H9 (cell line): ENCODE data around the gene CALHM1. TPM values are rescaled to one million over a fixed set of nuclear protein-coding genes. Genes with fewer than 3 reads are reported as not detected.

ENCODE experiments used
- DNase-seq: peaks from one replicate; pipeline ENCODE4 v3.0.0-alpha.2; 2017
- H2AFZ ChIP-seq: one replicate; pipeline ENCODE4 v1.6.1; 2013; ENCODE audit warnings: mild to moderate bottlenecking, low read length, control low read depth, moderate library complexity
- H2AK5ac ChIP-seq: 2 replicates; pipeline ENCODE4 v1.6.1; 2013; ENCODE audit warnings: low read length, control low read depth, mixed read lengths; ENCODE audit not compliant: insufficient read length
- H2BK120ac ChIP-seq: one replicate; pipeline ENCODE4 v1.6.1; 2013; ENCODE audit warnings: low read depth, mild to moderate bottlenecking, low read length, control low read depth, inconsistent platforms; ENCODE audit not compliant: poor library complexity, severe bottlenecking
- H2BK12ac ChIP-seq: 2 replicates; pipeline ENCODE4 v1.6.1; 2013; ENCODE audit warnings: low read length, control low read depth, mixed read lengths, low read depth; ENCODE audit not compliant: insufficient read length
- H2BK15ac ChIP-seq: 2 replicates; pipeline ENCODE4 v1.6.1; 2013; ENCODE audit warnings: low read depth, low read length, control low read depth
- H2BK20ac ChIP-seq: one replicate; pipeline ENCODE4 v1.6.1; 2013; ENCODE audit warnings: low read depth, mild to moderate bottlenecking, low read length, control low read depth, inconsistent platforms; ENCODE audit not compliant: poor library complexity, severe bottlenecking
- H2BK5ac ChIP-seq: 2 replicates; pipeline ENCODE4 v1.6.1; 2013; ENCODE audit warnings: low read length, control low read depth, mixed read lengths; ENCODE audit not compliant: insufficient read length
- H3K14ac ChIP-seq: 2 replicates; pipeline ENCODE4 v1.6.1; 2013; ENCODE audit warnings: low read length, control low read depth; ENCODE audit not compliant: insufficient read depth
- H3K18ac ChIP-seq: 2 replicates; pipeline ENCODE4 v1.6.1; 2013; ENCODE audit warnings: low read depth, mild to moderate bottlenecking, mixed read lengths, low read length, control low read depth; ENCODE audit not compliant: insufficient read length
- H3K23ac ChIP-seq: 2 replicates; pipeline ENCODE4 v1.6.1; 2013; ENCODE audit warnings: low read length, control low read depth, mixed read lengths, low read depth; ENCODE audit not compliant: insufficient read length
- H3K23me2 ChIP-seq: 2 replicates; pipeline ENCODE4 v1.6.1; 2013; ENCODE audit warnings: low read depth, mild to moderate bottlenecking, mixed read lengths, low read length, control low read depth; ENCODE audit not compliant: insufficient read length, poor library complexity, severe bottlenecking
- H3K27ac ChIP-seq: 2 replicates; pipeline ENCODE4 v1.5.1; 2013; ENCODE audit warnings: low read length, control low read depth, mixed read lengths, low read depth; ENCODE audit not compliant: insufficient read length
- H3K27me3 ChIP-seq: 2 replicates; pipeline ENCODE4 v1.6.1; 2013; ENCODE audit warnings: low read length, control low read depth, inconsistent platforms; ENCODE audit not compliant: insufficient read depth
- H3K4ac ChIP-seq: 2 replicates; pipeline ENCODE4 v1.6.1; 2013; ENCODE audit warnings: low read depth, mild to moderate bottlenecking, control low read depth, inconsistent platforms, low read length, moderate library complexity
- H3K4me1 ChIP-seq: 2 replicates; pipeline ENCODE4 v1.6.1; 2013; ENCODE audit warnings: low read length, control low read depth, inconsistent platforms; ENCODE audit not compliant: insufficient read depth
- H3K4me2 ChIP-seq: 2 replicates; pipeline ENCODE4 v1.6.1; 2013; ENCODE audit warnings: low read length, control low read depth, mixed read lengths; ENCODE audit not compliant: insufficient read length, insufficient read depth
- H3K56ac ChIP-seq: 2 replicates; pipeline ENCODE4 v1.6.1; 2013; ENCODE audit warnings: low read depth, mild to moderate bottlenecking, mixed read lengths, low read length, control low read depth; ENCODE audit not compliant: insufficient read length
- H3K79me1 ChIP-seq: 2 replicates; pipeline ENCODE4 v1.6.1; 2013; ENCODE audit warnings: low read depth, mild to moderate bottlenecking, moderate library complexity, low read length, control low read depth, inconsistent platforms; ENCODE audit not compliant: insufficient read depth, poor library complexity, severe bottlenecking
- H3K79me2 ChIP-seq: 2 replicates; pipeline ENCODE4 v1.6.1; 2013; ENCODE audit warnings: low read length, control low read depth, inconsistent platforms; ENCODE audit not compliant: insufficient read depth
- H3K9ac ChIP-seq: 2 replicates; pipeline ENCODE4 v1.6.1; 2013; ENCODE audit warnings: low read length, control low read depth, mixed read lengths; ENCODE audit not compliant: insufficient read length; ENCODE audit errors: extremely low read depth
- H3K9me3 ChIP-seq: one replicate; pipeline ENCODE4 v1.6.1; 2013; ENCODE audit warnings: low read depth, low read length, inconsistent platforms; ENCODE audit not compliant: control insufficient read depth
- H3T11ph ChIP-seq: one replicate; pipeline ENCODE4 v1.6.1; 2013; ENCODE audit warnings: mild to moderate bottlenecking, low read length, control low read depth, inconsistent platforms
- H4K20me1 ChIP-seq: one replicate; pipeline ENCODE4 v1.6.1; 2013; ENCODE audit not compliant: control insufficient read depth, insufficient read length, insufficient read depth
- H4K5ac ChIP-seq: 2 replicates; pipeline ENCODE4 v1.6.1; 2013; ENCODE audit warnings: low read depth, mild to moderate bottlenecking, mixed read lengths, low read length, control low read depth; ENCODE audit not compliant: insufficient read length
- H4K8ac ChIP-seq: replicated peaks from 2 replicates; pipeline ENCODE4 v1.6.1; 2013; ENCODE audit warnings: low read length, control low read depth, mixed read lengths, low read depth; ENCODE audit not compliant: insufficient read length
- H4K91ac ChIP-seq: 2 replicates; pipeline ENCODE4 v1.6.1; 2013; ENCODE audit warnings: low read depth, mild to moderate bottlenecking, moderate library complexity, mixed read lengths, low read length, control low read depth; ENCODE audit not compliant: insufficient read length
- H3K27ac Mint-ChIP-seq, 3 experiments: 2 replicates in 2 of 3; 3 replicates in 1 of 3; pipeline ENCODE4 v1.8.0; 2020 to 2021; ENCODE audit warnings: mixed read lengths in 3 of 3, mild to moderate bottlenecking in 1 of 3, moderate library complexity in 1 of 3
- H3K27me3 Mint-ChIP-seq: 2 replicates; pipeline ENCODE4 v1.8.0; 2021; ENCODE audit warnings: low read depth, mild to moderate bottlenecking, moderate library complexity, mixed read lengths
- H3K36me3 Mint-ChIP-seq, 3 experiments: 2 replicates in 2 of 3; 3 replicates in 1 of 3; pipeline ENCODE4 v1.8.0; 2020 to 2021; ENCODE audit warnings: low read depth in 3 of 3, mixed read lengths in 3 of 3; ENCODE audit not compliant: insufficient read depth in 1 of 3
- H3K4me1 Mint-ChIP-seq, 2 experiments: 2 replicates each; pipeline ENCODE4 v1.8.0; 2020; ENCODE audit warnings: mixed read lengths in 2 of 2
- H3K4me3 Mint-ChIP-seq, 2 experiments: 2 replicates in 1 of 2; 3 replicates in 1 of 2; pipeline ENCODE4 v1.8.0; 2020 to 2021; ENCODE audit warnings: mild to moderate bottlenecking in 2 of 2, mixed read lengths in 2 of 2, moderate library complexity in 1 of 2
- H3K9me3 Mint-ChIP-seq, 2 experiments: 2 replicates in 1 of 2; 3 replicates in 1 of 2; pipeline ENCODE4 v1.8.0; 2020; ENCODE audit warnings: mild to moderate bottlenecking in 2 of 2, mixed read lengths in 2 of 2, moderate library complexity in 1 of 2
- WGBS: extraction: QIAGEN DNeasy Blood & Tissue Kit; methylation state at CpG from one replicate; pipeline ENCODE4 v1.1.7; 2013; ENCODE audit warnings: missing lambda C conversion rate, low lambda C conversion rate, mixed read lengths; ENCODE audit not compliant: insufficient read length; ENCODE audit errors: extremely low coverage; 5-methylcytosine and 5-hydroxymethylcytosine counted together
- total RNA-seq: library from RNA; stranded (reverse); gene quantifications from 2 replicates; pipeline ENCODE4 v1.2.1, GENCODE V29; 2021
- TF ChIP-seq, protein P1 (sequence below): fragments of 200-600 bp; sonication (generic); conservative IDR thresholded peaks from 3 replicates; pipeline ENCODE4 v1.8.0; 2021; ENCODE audit warnings: antibody characterized with exemption, mild to moderate bottlenecking

The CALHM1 gene
- total RNA-seq, 1 experiment from 2014 or later, result 0.13 TPM

GRCh38 chr10:103441206-103441605 lies 17.5 kb downstream of the CALHM1 start:
- Mint-ChIP-seq H3K27ac (no peak overlapping the region), H3K9me3 (no peaks in the 10 kb centered on the region), H3K4me1 (peaks cover 0 to 3% of the 10 kb centered on the region in 2 experiments; a peak in 1 of 4 replicates), H3K36me3 (peaks cover 70 to 95% (median 91%) of the 10 kb centered on the region in 3 experiments; a peak in 6 of 7 replicates), H3K27me3 (no peaks in the 10 kb centered on the region), H3K4me3 (no peak overlapping the region)
- no peak overlapping the region for H2BK5ac ChIP-seq
- H3K14ac ChIP-seq, result no peak overlapping the region
- no peaks in the 10 kb centered on the region for H3K4me1 ChIP-seq
- no peak for DNase-seq
- no peak overlapping the region for H3K18ac ChIP-seq
- no peak overlapping the region for H3K23ac ChIP-seq
- H4K91ac ChIP-seq, result no peak overlapping the region
- H3K56ac ChIP-seq, result no peak overlapping the region
- no peak overlapping the region for H2BK120ac ChIP-seq
- H3K27ac ChIP-seq, result no peak overlapping the region
- H4K5ac ChIP-seq, result no peak overlapping the region
- H3K9ac ChIP-seq, result no peak overlapping the region
- no peaks in the 10 kb centered on the region for H4K20me1 ChIP-seq
- no peak overlapping the region for H3T11ph ChIP-seq
- no peak overlapping the region for H2BK20ac ChIP-seq
- H3K27me3 ChIP-seq, result no peaks in the 10 kb centered on the region
- no peak overlapping the region for H2BK15ac ChIP-seq
- H3K79me2 ChIP-seq, result no peaks in the 10 kb centered on the region
- no peak overlapping the region for H3K4me2 ChIP-seq
- no peaks in the 10 kb centered on the region for H3K79me1 ChIP-seq
- H4K8ac ChIP-seq, result no peak overlapping the region
- no peak overlapping the region for H2AFZ ChIP-seq
- TF ChIP-seq, protein P1, sequence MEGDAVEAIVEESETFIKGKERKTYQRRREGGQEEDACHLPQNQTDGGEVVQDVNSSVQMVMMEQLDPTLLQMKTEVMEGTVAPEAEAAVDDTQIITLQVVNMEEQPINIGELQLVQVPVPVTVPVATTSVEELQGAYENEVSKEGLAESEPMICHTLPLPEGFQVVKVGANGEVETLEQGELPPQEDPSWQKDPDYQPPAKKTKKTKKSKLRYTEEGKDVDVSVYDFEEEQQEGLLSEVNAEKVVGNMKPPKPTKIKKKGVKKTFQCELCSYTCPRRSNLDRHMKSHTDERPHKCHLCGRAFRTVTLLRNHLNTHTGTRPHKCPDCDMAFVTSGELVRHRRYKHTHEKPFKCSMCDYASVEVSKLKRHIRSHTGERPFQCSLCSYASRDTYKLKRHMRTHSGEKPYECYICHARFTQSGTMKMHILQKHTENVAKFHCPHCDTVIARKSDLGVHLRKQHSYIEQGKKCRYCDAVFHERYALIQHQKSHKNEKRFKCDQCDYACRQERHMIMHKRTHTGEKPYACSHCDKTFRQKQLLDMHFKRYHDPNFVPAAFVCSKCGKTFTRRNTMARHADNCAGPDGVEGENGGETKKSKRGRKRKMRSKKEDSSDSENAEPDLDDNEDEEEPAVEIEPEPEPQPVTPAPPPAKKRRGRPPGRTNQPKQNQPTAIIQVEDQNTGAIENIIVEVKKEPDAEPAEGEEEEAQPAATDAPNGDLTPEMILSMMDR, result no peak
- no peaks in the 10 kb centered on the region for H3K9me3 ChIP-seq
- no CpG with 5 or more reads among the region's 8 CpGs for WGBS
- H2BK12ac ChIP-seq, result no peak overlapping the region
- no peak overlapping the region for H2AK5ac ChIP-seq
- no peaks in the 10 kb centered on the region for H3K23me2 ChIP-seq
- H3K4ac ChIP-seq, result no peak overlapping the region
